ENCODE measurements around the gene GPS2. TPM values are rescaled to one million over a fixed set of nuclear protein-coding genes. Genes with fewer than 3 reads are reported as not detected.

The GPS2 gene
- total RNA-seq, 4 donors from 2014 or later, result 69.5 to 130 (median 100) TPM

DNA sequence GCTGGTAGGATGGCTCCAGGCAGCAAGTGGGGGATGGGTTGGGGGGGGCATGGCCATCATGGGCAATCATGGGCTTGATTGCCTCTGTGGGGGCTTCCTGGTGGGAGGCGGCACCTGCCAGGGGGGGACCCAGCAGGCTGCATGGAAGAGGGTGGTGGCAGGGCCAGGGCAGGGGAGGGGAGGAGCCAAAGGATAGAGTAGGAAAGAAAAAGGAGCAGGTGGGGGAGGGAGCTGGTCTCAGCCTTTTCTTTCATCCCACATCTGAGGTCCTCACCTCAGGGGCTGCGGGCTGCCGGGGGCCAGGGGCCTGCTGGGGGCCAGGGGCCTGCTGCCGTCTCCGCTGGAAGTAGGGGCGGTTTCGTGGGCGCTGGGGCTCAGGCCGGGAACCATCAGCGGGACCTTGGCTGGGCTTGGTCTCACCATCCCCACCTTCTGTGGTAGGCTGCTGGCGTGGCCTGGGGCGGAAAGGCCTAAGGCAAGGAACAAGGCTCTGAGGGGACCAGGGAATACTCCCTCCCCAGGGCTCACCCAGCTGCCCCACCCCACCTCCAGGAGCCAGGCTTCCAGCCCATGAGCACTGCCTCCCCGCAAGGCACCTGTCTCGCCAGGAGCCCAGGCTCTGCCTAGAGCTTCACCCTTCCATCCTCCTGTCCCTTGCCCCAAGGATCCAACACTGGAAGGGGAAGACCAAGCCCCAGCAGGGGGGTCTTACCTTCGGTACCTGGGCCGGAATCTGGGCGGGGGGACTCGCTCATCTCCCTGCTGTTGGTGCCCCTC lies 25.7 kb downstream of the GPS2 start:
- intact Hi-C loops (cut with DNase I), result no loop called here
- 93% methylated on average over 14 to 15 of the region's 18 CpGs for WGBS, 2 donors
- H3K4me1 ChIP-seq, result peaks cover 0 to 18% of the 10 kb centered on the region in 2 donors
- no peak for DNase-seq
- H3K27ac ChIP-seq, result no peak overlapping the region
- H3K27me3 ChIP-seq, result no peaks in the 10 kb centered on the region
- TF ChIP-seq POLR2A (IDR thresholded peaks at IDR 0.05), result no peak
- TF ChIP-seq, protein P1, sequence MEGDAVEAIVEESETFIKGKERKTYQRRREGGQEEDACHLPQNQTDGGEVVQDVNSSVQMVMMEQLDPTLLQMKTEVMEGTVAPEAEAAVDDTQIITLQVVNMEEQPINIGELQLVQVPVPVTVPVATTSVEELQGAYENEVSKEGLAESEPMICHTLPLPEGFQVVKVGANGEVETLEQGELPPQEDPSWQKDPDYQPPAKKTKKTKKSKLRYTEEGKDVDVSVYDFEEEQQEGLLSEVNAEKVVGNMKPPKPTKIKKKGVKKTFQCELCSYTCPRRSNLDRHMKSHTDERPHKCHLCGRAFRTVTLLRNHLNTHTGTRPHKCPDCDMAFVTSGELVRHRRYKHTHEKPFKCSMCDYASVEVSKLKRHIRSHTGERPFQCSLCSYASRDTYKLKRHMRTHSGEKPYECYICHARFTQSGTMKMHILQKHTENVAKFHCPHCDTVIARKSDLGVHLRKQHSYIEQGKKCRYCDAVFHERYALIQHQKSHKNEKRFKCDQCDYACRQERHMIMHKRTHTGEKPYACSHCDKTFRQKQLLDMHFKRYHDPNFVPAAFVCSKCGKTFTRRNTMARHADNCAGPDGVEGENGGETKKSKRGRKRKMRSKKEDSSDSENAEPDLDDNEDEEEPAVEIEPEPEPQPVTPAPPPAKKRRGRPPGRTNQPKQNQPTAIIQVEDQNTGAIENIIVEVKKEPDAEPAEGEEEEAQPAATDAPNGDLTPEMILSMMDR (IDR thresholded peaks at IDR 0.05), result no peak
- H3K4me3 ChIP-seq (replicated peaks in 1 of 3), result no peak overlapping the region
- H3K9me3 ChIP-seq, result no peaks in the 10 kb centered on the region
- no peaks in the 10 kb centered on the region for H3K36me3 ChIP-seq

DNA sequence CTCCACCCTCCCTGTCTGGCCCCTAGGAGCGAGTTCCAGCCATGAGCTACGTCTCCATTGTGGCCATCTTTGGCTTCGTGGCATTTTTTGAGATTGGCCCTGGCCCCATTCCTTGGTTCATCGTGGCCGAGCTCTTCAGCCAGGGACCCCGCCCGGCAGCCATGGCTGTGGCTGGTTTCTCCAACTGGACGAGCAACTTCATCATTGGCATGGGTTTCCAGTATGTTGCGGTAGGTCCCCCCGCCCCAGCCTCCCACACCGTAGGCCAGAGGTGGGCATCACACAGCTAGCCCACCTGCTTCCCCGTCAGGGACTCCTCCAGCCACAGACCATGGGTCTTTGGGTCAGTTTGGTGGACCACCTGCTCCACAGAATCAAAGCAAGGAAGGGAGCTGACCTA lies 29.5 kb downstream of the GPS2 start:
- no peak for TF ChIP-seq POLR2A (IDR thresholded peaks at IDR 0.05)
- TF ChIP-seq, protein P1 (IDR thresholded peaks at IDR 0.05), result no peak
- Histone ChIP-seq H3K27ac (no peak overlapping the region), H3K9me3 (no peaks in the 10 kb centered on the region), H3K36me3 (no peaks in the 10 kb centered on the region), H3K4me1 (peaks cover 16 to 18% of the 10 kb centered on the region in 2 donors), H3K4me3 (replicated peaks in 1 of 3) (no peak overlapping the region), H3K27me3 (no peaks in the 10 kb centered on the region)
- WGBS, 2 donors, result 94 to 95% methylated on average over 10 to 12 of the region's 12 CpGs
- intact Hi-C loops (cut with DNase I), result no loop called here
- DNase-seq, result no peak

- H3K27me3 ChIP-seq, result no peaks in the 10 kb centered on the region
- H3K4me3 ChIP-seq (replicated peaks in 1 of 3), result no peak overlapping the region
- WGBS, 2 donors, result 90 to 100% methylated on average over 1 to 9 of the region's 16 CpGs
- H3K4me1 ChIP-seq, result peaks cover 16 to 23% of the 10 kb centered on the region in 2 donors
- no peaks in the 10 kb centered on the region for H3K36me3 ChIP-seq
- no peak overlapping the region for H3K27ac ChIP-seq
- H3K9me3 ChIP-seq, result no peaks in the 10 kb centered on the region
- no peak for DNase-seq
- intact Hi-C loops (cut with DNase I), result no loop called here
- TF ChIP-seq, protein P1 (IDR thresholded peaks at IDR 0.05), result no peak
- TF ChIP-seq POLR2A (IDR thresholded peaks at IDR 0.05), result no peak
These were observed 30.2 kb downstream of the GPS2 start for GRCh38 chr17:7284911-7285310.

- Histone ChIP-seq H3K36me3 (no peaks in the 10 kb centered on the region), H3K4me1 (peaks cover 16 to 23% of the 10 kb centered on the region in 2 donors), H3K9me3 (no peaks in the 10 kb centered on the region), H3K27ac (no peak overlapping the region), H3K4me3 (replicated peaks in 1 of 3) (no peak overlapping the region), H3K27me3 (no peaks in the 10 kb centered on the region)
- DNase-seq, result no peak
- intact Hi-C loops (cut with DNase I), result no loop called here
- 82 to 93% methylated on average over 16 to 17 of the region's 18 CpGs for WGBS, 2 donors
- TF ChIP-seq POLR2A (IDR thresholded peaks at IDR 0.05), result no peak
- TF ChIP-seq, protein P1 (IDR thresholded peaks at IDR 0.05), result no peak
These were observed 31.5 kb downstream of the GPS2 start for GRCh38 chr17:7283471-7284216.
